Gastroesophageal sphincter (tissue), 3 donors: ENCODE data around the gene BAG3.

Experiments
- EP300 ChIP-seq: sonication (generic); formaldehyde crosslinking; IDR thresholded peaks from one replicate; pipeline ENCODE4 v1.6.1; 2017; ENCODE audit warnings: antibody characterized with exemption, mild to moderate bottlenecking
- POLR2A ChIP-seq, 2 donors: fragments of 450-650 bp; IDR thresholded peaks; one replicate each; pipeline ENCODE4 v1.6.1; 2017; ENCODE audit warnings: antibody characterized with exemption in 2 of 2, mild to moderate bottlenecking in 2 of 2, moderate library complexity in 1 of 2
- POLR2AphosphoS5 ChIP-seq: sonication (generic); formaldehyde crosslinking; IDR thresholded peaks from one replicate; pipeline ENCODE4 v1.6.1; 2017; ENCODE audit warnings: antibody characterized with exemption
- TF ChIP-seq, protein P1 (sequence below), 4 experiments: fragments of 200-600 bp in 2 of 4; fragments of 450-650 bp in 2 of 4; sonication (generic) in 1 of 4; IDR thresholded peaks; one replicate each; pipeline ENCODE4 v1.5.1; 2017 to 2019; ENCODE audit warnings: antibody characterized with exemption in 4 of 4, mild to moderate bottlenecking in 2 of 4, moderate library complexity in 2 of 4

GRCh38 chr10:119675483-119676170 is 24.4 kb downstream of the BAG3 start:
- TF ChIP-seq POLR2AphosphoS5 (no peak), POLR2A (IDR thresholded peaks at IDR 0.05) (no peak), EP300 (no peak)
- TF ChIP-seq, protein P1, sequence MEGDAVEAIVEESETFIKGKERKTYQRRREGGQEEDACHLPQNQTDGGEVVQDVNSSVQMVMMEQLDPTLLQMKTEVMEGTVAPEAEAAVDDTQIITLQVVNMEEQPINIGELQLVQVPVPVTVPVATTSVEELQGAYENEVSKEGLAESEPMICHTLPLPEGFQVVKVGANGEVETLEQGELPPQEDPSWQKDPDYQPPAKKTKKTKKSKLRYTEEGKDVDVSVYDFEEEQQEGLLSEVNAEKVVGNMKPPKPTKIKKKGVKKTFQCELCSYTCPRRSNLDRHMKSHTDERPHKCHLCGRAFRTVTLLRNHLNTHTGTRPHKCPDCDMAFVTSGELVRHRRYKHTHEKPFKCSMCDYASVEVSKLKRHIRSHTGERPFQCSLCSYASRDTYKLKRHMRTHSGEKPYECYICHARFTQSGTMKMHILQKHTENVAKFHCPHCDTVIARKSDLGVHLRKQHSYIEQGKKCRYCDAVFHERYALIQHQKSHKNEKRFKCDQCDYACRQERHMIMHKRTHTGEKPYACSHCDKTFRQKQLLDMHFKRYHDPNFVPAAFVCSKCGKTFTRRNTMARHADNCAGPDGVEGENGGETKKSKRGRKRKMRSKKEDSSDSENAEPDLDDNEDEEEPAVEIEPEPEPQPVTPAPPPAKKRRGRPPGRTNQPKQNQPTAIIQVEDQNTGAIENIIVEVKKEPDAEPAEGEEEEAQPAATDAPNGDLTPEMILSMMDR (IDR thresholded peaks at IDR 0.05) = no peak
